Measurements from ENCODE around the gene TMED5.

- TF ChIP-seq POLR2A (IDR thresholded peaks at IDR 0.05) (no peak), CTCF (IDR thresholded peaks at IDR 0.05) (no peak)
Observed at GRCh38 chr1:93155335-93155734, 24.9 kb downstream of the TMED5 start.

All from Peyer's patch (tissue), 4 donors.